NCI-H446 (cell line): ENCODE measurements around the gene PPFIBP1.

Experiments used
- DNase-seq, 2 experiments: peaks; one replicate each; lab custom pipeline; 2025; lab: John Stamatoyannopoulos, UW

The PPFIBP1 gene

DNA sequence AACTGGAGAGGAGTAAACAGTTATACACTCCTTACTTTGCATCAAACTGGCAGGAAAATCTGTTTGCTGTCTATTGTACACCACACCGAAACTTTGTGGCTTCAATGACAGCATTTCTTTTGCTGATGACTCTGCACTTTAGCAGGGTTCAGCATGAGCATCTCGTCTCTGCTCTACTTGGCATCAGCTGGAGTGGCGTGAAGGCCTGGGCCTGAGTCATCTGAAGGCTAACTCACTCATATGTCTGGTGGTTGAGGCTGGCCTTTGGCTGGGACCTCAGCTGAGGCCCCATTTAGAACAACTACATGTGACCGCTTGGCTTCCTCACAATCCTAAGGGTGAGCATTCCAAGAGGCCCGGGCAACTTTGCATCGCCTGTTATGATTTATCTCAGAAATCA is 143.5 kb downstream of the PPFIBP1 start:
- DNase-seq = no peak

DNA sequence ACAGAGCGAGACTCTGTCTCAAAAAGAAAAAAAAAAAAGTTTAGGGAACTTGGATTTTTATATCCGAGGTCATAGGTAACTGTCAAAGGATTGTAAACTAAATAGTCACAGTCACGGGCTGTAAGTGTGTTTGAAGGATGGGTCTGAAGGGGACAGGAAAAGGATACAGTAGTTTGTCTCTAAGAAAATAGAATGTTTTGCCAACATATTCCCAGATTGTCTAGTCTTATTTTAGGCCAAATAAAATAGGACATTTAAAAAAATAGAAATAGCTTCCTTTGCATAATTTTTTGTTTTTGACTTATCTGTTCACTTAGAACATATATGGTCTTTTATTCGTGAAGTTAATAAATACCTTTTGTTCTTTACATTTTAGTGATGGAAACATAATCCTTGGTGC is 148.0 kb downstream of the PPFIBP1 start:
- no peak for DNase-seq

GRCh38 chr12:27672643-27673042 is 148.6 kb downstream of the PPFIBP1 start:
- DNase-seq = no peak

DNA sequence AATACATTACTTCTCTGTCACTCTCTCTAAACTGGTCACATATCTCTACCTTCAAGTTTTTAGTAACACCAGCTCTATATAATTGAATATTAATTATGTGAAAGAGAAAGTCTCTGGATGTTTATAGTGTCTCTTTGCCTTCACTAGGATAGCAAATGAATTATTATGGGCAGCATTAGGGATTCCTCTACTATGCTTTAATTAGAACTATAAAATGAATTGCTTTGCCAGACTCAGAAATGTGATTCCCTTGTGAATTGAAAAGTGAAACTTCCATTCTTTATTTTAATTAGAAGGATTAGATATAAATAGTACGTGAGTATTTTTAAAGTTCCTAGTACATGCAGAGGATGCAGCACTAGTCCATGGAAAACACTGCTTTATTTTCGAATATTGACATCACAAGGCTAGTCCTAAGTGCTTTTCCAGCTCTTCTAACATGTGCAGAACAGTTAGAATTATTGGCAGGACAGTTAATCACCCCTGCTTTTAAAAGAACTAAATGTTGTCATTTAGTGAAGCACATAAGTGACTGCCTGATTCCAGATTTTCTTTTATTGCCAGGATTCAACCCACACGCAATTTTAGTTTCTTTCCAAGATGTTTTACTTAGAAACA is 149.2 kb downstream of the PPFIBP1 start:
- DNase-seq = no peak

DNA sequence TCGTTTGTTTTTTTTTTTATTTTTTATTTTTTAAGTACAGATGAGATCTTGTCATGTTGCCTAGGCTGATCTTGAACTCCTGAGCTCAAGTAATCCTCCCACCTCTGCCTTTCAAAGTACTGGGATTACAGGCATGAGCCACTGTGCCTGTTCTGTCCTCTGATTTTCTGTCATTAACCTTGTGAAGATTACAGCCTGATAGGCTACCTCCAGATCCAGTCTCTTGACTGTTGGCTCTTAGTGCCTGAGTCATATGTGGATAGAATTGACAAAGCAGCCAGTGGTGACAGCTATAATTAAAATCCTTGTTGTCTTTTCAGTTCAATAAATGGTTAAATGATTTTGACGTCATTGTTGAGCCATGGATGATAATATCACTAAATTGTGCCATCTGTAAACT is 151.0 kb downstream of the PPFIBP1 start:
- no peak for DNase-seq

- no peak for DNase-seq
Observed at GRCh38 chr12:27680619-27681018, 156.6 kb downstream of the PPFIBP1 start.

GRCh38 chr12:27682534-27682933 is 158.5 kb downstream of the PPFIBP1 start:
- DNase-seq = no peak

- no peak for DNase-seq
Observed at GRCh38 chr12:27685274-27685673, 161.3 kb downstream of the PPFIBP1 start.

DNA sequence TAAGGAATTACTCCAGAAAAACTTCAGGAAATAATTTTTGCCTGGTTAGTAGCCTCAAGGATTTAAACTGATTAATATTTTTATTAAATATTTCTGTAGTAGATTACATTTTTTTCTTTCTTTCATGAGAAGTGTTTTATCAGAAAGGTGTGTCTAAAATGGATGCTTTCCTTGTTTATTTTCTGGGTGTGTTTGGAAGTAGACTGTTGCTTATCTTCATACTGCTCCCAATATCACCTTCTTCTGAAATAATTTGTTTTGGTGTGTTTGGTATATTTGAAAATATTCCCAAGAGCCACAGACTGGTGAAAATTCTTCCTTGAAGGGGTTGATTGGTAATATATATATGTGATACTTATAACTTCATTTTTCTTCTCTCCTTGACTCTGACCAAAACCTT is 162.1 kb downstream of the PPFIBP1 start:
- DNase-seq = no peak

- DNase-seq = no peak
Observed at GRCh38 chr12:27688671-27689070, 164.7 kb downstream of the PPFIBP1 start.

DNA sequence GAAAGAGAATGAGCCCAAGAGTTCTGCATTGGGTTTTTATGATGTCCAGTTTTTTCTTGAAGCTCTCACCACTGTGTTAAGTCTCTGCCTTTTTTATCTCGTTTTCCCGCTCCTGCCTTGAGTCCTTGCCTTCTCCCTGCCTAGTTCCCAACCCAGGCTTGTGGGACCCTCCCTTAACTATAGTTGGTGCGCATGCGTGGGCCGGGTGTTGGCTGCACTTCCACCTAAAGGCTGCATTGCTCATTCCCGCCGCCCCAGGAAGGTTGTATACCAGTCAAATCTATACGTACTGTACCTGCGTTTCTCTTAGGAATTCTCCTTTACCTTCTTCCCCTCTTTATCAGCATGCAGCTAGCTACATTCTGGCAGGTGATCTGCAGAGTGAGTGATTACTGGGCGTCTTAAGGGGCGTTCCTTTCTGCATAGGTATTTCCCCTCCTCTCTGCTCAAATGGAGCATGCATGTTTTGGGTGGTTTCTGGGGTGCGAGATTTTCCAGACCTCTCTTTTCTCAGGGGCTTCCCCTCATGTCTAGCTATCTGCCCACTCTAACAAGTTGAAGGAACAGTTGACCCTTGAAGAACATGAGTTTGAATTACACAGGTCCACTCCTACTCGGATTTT is 165.7 kb downstream of the PPFIBP1 start:
- no peak for DNase-seq

- DNase-seq = no peak
Observed at GRCh38 chr12:27693403-27693802, 169.4 kb downstream of the PPFIBP1 start.

DNA sequence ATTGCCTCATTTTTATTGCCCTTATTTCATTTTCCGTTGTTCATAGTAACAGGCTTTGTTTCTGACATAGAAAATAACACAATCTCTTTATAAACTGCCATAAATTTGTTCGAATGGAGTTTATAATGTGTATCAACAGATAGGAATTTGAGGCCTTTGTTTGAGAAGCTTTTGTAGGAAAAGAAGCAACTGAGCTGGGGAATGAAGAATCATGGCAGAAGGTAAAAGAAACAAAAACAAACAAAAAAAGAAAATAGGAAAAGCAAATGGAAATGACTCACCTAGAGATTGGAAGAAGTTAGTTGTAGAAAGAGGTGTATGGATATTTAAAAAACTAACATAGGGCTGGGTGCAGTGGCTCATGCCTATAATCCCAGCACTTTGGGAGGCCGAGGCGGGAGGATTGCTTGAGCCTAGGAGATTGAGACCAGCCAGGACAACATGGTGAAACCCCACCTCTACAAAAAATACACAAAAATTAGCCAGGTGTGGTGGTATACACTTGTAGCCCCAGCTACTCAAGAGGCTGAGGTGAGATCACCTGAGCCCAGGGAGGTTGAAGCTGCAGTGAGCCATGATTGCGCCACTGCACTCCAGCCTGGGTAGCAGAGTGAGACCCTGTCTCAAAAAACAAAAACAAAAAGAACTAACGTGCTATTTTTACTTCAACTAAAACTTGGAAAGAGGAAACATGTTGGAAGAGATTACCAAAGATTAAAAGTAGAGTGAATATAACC is 171.7 kb downstream of the PPFIBP1 start:
- no peak for DNase-seq

GRCh38 chr12:27696293-27696652 is 172.3 kb downstream of the PPFIBP1 start, which contains the start of gene REP15:
Gene REP15 (plus strand): TSS chr12:27696447. CDS start chr12:27696563, 116 bp downstream.
- DNase-seq = no peak

DNA sequence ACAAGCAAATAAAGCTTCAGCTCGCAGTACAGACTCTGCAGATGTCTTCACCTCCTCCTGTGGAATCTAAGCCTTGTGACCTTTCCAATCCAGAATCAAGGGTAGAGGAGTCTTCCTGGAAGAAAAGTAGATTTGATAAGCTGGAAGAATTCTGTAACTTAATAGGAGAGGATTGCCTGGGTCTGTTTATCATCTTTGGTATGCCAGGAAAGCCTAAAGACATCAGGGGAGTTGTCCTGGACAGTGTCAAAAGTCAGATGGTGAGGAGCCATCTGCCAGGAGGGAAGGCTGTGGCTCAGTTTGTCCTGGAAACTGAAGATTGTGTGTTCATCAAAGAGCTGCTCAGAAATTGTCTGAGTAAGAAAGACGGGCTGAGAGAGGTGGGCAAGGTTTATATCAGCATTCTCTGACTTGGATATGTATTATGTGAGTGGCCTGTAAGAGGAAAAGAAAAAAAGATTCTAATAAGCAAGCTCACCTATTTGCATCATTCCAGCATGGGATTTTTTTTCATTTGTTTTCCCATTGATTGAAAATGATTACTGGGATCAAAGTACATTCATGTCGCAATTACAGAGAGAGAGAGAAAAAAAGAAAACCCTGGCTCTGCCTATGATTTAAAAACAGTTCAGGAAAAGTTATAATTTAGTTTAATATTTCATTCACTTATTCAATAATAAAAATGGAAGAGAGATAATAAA is 173.0 kb downstream of the PPFIBP1 start:
- no peak for DNase-seq

- peak; percentile 54 to 76 for DNase-seq
Observed at GRCh38 chr12:27703720-27704452, 179.9 kb downstream of the PPFIBP1 start.

- no peak for DNase-seq
Observed at GRCh38 chr12:27705263-27705662, 181.3 kb downstream of the PPFIBP1 start.

GRCh38 chr12:27707216-27707615 is 183.2 kb downstream of the PPFIBP1 start:
- no peak for DNase-seq

DNA sequence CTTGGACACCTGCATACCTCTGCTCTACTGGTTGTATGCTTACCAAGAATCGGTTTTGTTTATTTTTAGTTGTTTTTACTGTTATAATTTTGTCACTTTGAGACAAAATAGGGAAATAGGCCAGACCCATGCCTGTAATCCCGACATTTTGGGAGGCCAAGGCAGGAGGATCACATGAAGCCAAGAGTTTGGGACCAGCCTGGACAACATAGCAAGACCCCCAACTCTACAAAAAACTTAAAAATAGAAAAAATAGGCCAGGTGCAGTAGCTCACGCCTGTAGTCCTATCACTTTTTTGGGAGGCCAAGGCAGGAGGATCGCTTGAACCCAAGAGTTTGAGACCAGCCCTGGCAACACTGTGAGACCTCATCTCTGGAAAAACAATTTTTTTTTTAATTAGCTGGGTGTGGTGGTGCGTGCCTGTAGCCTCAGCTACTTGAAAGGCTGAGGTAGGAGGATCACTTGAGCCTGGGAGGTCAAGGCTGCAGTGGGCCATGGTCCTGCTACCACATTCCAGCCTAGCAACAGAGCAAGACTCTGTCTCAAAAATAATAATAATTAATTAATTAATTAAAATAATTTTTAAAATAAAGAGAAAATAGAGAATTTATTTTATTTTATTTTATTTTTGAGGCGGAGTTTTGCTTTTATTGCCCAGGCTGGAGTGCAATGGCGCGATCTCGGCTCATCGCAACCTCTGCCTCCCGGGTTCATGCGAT is 185.4 kb downstream of the PPFIBP1 start:
- DNase-seq = no peak

GRCh38 chr12:27709932-27710591 is 186.1 kb downstream of the PPFIBP1 start:
- no peak for DNase-seq
